ENCODE measurements around the gene GGA1.

DNA sequence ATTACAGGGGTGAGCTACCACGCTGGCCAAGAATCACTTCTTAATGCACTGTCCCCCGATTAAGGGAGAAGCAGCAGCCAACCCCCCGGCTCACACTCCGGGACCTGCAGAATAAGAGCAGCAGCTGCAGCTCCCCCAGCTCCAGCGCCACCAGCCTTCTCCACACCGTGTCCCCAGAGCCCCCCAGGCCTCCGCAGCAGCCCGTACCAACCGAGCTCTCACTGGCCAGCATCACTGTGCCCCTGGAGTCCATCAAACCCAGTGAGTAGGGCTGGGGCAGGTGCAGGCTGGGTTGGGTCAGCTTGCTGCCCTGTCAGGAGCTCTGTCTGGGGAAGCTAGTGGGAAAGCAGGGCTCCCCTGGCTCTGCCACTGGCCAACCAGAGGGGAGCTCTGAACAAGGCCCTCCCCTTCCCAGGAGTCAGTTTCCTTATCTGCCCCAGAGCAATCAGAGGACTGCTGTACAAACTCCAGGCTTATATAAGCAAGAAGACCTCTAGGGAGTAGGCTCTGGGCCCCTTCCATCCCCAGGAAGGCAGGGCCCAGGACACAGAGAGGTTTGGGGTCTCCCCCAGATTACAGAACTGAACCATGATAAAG, 22.3 kb downstream of the GGA1 start:
- TF ChIP-seq POLR2A (IDR thresholded peaks at IDR 0.05) = no peak
- TF ChIP-seq, protein P1, sequence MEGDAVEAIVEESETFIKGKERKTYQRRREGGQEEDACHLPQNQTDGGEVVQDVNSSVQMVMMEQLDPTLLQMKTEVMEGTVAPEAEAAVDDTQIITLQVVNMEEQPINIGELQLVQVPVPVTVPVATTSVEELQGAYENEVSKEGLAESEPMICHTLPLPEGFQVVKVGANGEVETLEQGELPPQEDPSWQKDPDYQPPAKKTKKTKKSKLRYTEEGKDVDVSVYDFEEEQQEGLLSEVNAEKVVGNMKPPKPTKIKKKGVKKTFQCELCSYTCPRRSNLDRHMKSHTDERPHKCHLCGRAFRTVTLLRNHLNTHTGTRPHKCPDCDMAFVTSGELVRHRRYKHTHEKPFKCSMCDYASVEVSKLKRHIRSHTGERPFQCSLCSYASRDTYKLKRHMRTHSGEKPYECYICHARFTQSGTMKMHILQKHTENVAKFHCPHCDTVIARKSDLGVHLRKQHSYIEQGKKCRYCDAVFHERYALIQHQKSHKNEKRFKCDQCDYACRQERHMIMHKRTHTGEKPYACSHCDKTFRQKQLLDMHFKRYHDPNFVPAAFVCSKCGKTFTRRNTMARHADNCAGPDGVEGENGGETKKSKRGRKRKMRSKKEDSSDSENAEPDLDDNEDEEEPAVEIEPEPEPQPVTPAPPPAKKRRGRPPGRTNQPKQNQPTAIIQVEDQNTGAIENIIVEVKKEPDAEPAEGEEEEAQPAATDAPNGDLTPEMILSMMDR (IDR thresholded peaks at IDR 0.05) = no peak

All from heart left ventricle (tissue), 13 donors.